Ovary (tissue), 3 donors: Measurements from ENCODE around the gene CDK4.

Experiments
- CTCF ChIP-seq, 3 donors: fragments of 450-650 bp in 2 of 3; fragments of 200-600 bp in 1 of 3; IDR thresholded peaks; one replicate each; pipeline versions ENCODE4 v1.5.1 to v1.8.0; 2016 to 2022; ENCODE audit warnings: antibody characterized with exemption in 3 of 3, mild to moderate bottlenecking in 1 of 3
- EP300 ChIP-seq: sonication (generic); formaldehyde crosslinking; IDR thresholded peaks from one replicate; pipeline ENCODE4 v1.6.1; 2017; ENCODE audit warnings: antibody characterized with exemption
- donor health status: DM: no; HTN: no; CAD: no.

- TF ChIP-seq CTCF (IDR thresholded peaks at IDR 0.05) (no peak), EP300 (no peak)
Measured at GRCh38 chr12:57727758-57728395, 24.2 kb downstream of the CDK4 start.
